Panc1 (cell line): ENCODE data around the gene KLK12. TPM values are rescaled to one million over a fixed set of nuclear protein-coding genes. Genes with fewer than 3 reads are reported as not detected.
"Not testable (repeated sequence)": the region's sequence is repeated elsewhere in the genome, so short reads cannot be mapped to it uniquely, and the experiment has no call there.

Experiments used
- ATAC-seq: fragments of 200-7000 bp; cut with Tn5 transposase; 2 replicates; pipeline ENCODE4 v1.9.1; 2020; ENCODE audit warnings: mild to moderate bottlenecking, moderate library complexity
- BruUV-seq: library from RNA; stranded (reverse); fragments of 400-500 nt; replicated peaks from 2 replicates; lab custom pipeline; 2021; lab: Mats Ljungman, UMichigan
- CTCF ChIA-PET: fragments of 300-600 bp; sonication (Branson Sonifier 250); formaldehyde crosslinking; loops from one replicate; lab custom pipeline; 2022; ENCODE audit warnings: antibody characterized with exemption; lab: Charles Lee
- POLR2A ChIA-PET: fragments of 300-600 bp; sonication (Branson Sonifier 250); formaldehyde crosslinking; loops from one replicate; lab custom pipeline; 2022; ENCODE audit warnings: antibody characterized with exemption; lab: Charles Lee
- DNase-seq: peaks from one replicate; pipeline ENCODE4 v3.0.0-alpha.2; 2010; ENCODE audit warnings: low read depth, low spot score
- H3K27ac ChIP-seq: 2 replicates; pipeline ENCODE4 v1.5.1; 2011; ENCODE audit warnings: mild to moderate bottlenecking, low read length, inconsistent platforms
- H3K27me3 ChIP-seq: fragments of 200-500 bp; sonication (Bioruptor generic); 2 replicates; pipeline ENCODE4 v1.6.0; 2014; ENCODE audit warnings: low read length, inconsistent platforms; ENCODE audit not compliant: control insufficient read depth, insufficient read depth
- H3K36me3 ChIP-seq: fragments of 200-500 bp; sonication (Bioruptor generic); 2 replicates; pipeline ENCODE4 v1.5.1; 2014; ENCODE audit warnings: inconsistent platforms, mild to moderate bottlenecking, low read length, moderate library complexity; ENCODE audit not compliant: control insufficient read depth, insufficient read depth
- H3K4me1 ChIP-seq: 2 replicates; pipeline ENCODE4 v1.5.1; 2011; ENCODE audit warnings: inconsistent platforms, mild to moderate bottlenecking, low read length, moderate library complexity; ENCODE audit not compliant: control insufficient read depth, insufficient read depth
- H3K4me3 ChIP-seq, 2 experiments: 2 replicates each; pipeline ENCODE4 v1.5.1; 2011 to 2012; ENCODE audit warnings: low read depth in 2 of 2, low read length in 2 of 2, mild to moderate bottlenecking in 2 of 2, inconsistent platforms in 1 of 2, moderate library complexity in 1 of 2
- H3K9me3 ChIP-seq: fragments of 200-500 bp; sonication (Bioruptor generic); 2 replicates; pipeline ENCODE4 v1.5.1; 2014; ENCODE audit warnings: low read depth, mild to moderate bottlenecking, inconsistent platforms, low read length, moderate library complexity; ENCODE audit not compliant: control insufficient read depth, insufficient read depth
- CTCF ChIP-seq: fragments of 450-650 bp; IDR thresholded peaks from 2 replicates; pipeline ENCODE4 v1.5.1; 2017; ENCODE audit warnings: mild to moderate bottlenecking
- POLR2AphosphoS5 ChIP-seq: IDR thresholded peaks from 2 replicates; pipeline ENCODE4 v1.6.1; 2012; ENCODE audit warnings: mild to moderate bottlenecking, low read depth, low read length, moderate library complexity
- REST ChIP-seq, 2 experiments: IDR thresholded peaks; 2 replicates each; pipeline ENCODE4 v1.6.1; 2011 to 2012; ENCODE audit warnings: low read depth in 2 of 2, control low read depth in 1 of 2, low read length in 1 of 2, mild to moderate bottlenecking in 1 of 2, moderate library complexity in 1 of 2; ENCODE audit not compliant: insufficient read depth in 1 of 2
- SIN3A ChIP-seq: IDR thresholded peaks from 2 replicates; pipeline ENCODE4 v1.6.1; 2012; ENCODE audit warnings: low read depth, mild to moderate bottlenecking, low read length, moderate library complexity, borderline replicate concordance; ENCODE audit not compliant: insufficient read depth
- TCF7L2 ChIP-seq: IDR thresholded peaks from 2 replicates; pipeline ENCODE4 v1.6.1; 2011; ENCODE audit warnings: mild to moderate bottlenecking, low read depth, low read length, inconsistent platforms
- in situ Hi-C: cut with HindIII; loops from 2 replicates; pipeline ENCODE4 v1.10.0; 2016; ENCODE audit warnings: low sequenced_read_pairs, low pct_unique_long_range_greater_than_20kb
- intact Hi-C: fragments of 100-400 bp; cut with micrococcal nuclease; formaldehyde crosslinking; loops from one replicate; pipeline ENCODE4 v1.10.0; 2022; ENCODE audit not compliant: unreplicated experiment
- total RNA-seq: library from RNA; stranded (reverse); gene quantifications from one replicate; pipeline ENCODE4 v1.2.1, GENCODE V29; 2021; ENCODE audit not compliant: unreplicated experiment

Gene KLK12
- total RNA-seq, 1 experiment from 2014 or later, result not detected

GRCh38 chr19:50998061-50998460 is 36.7 kb downstream of the KLK12 start:
- no peaks in the 10 kb centered on the region for H3K27me3 ChIP-seq
- no peak overlapping the region for H3K4me3 ChIP-seq
- no TSS peak for BruUV-seq
- CTCF ChIA-PET, result no interaction called here
- no peaks in the 10 kb centered on the region for H3K4me1 ChIP-seq
- DNase-seq (no peak), ATAC-seq (no peak)
- no peaks in the 10 kb centered on the region for H3K9me3 ChIP-seq
- H3K27ac ChIP-seq, result no peak overlapping the region
- in situ Hi-C loops, result no loop called here
- no peak for TF ChIP-seq CTCF
- TF ChIP-seq TCF7L2, result no peak
- TF ChIP-seq SIN3A, result no peak
- TF ChIP-seq REST (IDR thresholded peaks at IDR 0.05; ENCODE audit: insufficient read depth in 1 of 2, low read depth in 2 of 2, low read length in 1 of 2), result no peak
- POLR2A ChIA-PET, result no interaction called here
- H3K36me3 ChIP-seq, result no peaks in the 10 kb centered on the region
- intact Hi-C loops, result no loop called here

GRCh38 chr19:50994129-50994528 is 40.7 kb downstream of the KLK12 start:
- TF ChIP-seq POLR2AphosphoS5 (no peak), TCF7L2 (no peak)
- ChIA-PET CTCF (no interaction called here), POLR2A (no interaction called here)
- Histone ChIP-seq H3K4me3 (no peak overlapping the region), H3K4me1 (no peaks in the 10 kb centered on the region), H3K36me3 (no peaks in the 10 kb centered on the region), H3K27ac (no peak overlapping the region), H3K9me3 (no peaks in the 10 kb centered on the region), H3K27me3 (peaks cover 6% of the 10 kb centered on the region)
- DNase-seq (no peak), ATAC-seq (no peak)
- BruUV-seq, result no TSS peak
- intact Hi-C loops, result no loop called here
- in situ Hi-C loops, result no loop called here

GRCh38 chr19:50992666-50993035 is 42.2 kb downstream of the KLK12 start:
- H3K36me3 ChIP-seq, result no peaks in the 10 kb centered on the region
- H3K4me1 ChIP-seq, result no peaks in the 10 kb centered on the region
- in situ Hi-C loops (no loop called here), intact Hi-C loops (no loop called here)
- BruUV-seq, result no TSS peak
- H3K27me3 ChIP-seq, result peaks cover 6% of the 10 kb centered on the region
- H3K4me3 ChIP-seq, result no peak overlapping the region
- ChIA-PET CTCF (no interaction called here), POLR2A (no interaction called here)
- DNase-seq (no peak), ATAC-seq (no peak)
- H3K27ac ChIP-seq, result no peak overlapping the region
- TF ChIP-seq TCF7L2 (no peak), POLR2AphosphoS5 (no peak), REST (IDR thresholded peaks at IDR 0.05; ENCODE audit: insufficient read depth in 1 of 2, low read depth in 2 of 2, low read length in 1 of 2) (no peak), SIN3A (no peak), CTCF (no peak)
- no peaks in the 10 kb centered on the region for H3K9me3 ChIP-seq

GRCh38 chr19:50984416-50984815 is 50.4 kb downstream of the KLK12 start:
- ATAC-seq, intact Hi-C loops, POLR2A ChIA-PET, H3K27me3 ChIP-seq, H3K4me3 ChIP-seq, DNase-seq, BruUV-seq, H3K27ac ChIP-seq, in situ Hi-C loops, H3K9me3 ChIP-seq, H3K4me1 ChIP-seq, CTCF ChIA-PET, H3K36me3 ChIP-seq: not testable (repeated sequence)
